HG03571 (cell line): Measurements from ENCODE around the gene WDFY2.
A peak's percentile ranks its signal among the peaks of the same experiment; 100 is the strongest.
"Not testable (repeated sequence)": the region's sequence is repeated elsewhere in the genome, so short reads cannot be mapped to it uniquely, and the experiment has no call there.

Experiments
- ATAC-seq: cut with Tn5 transposase; IDR thresholded peaks from one replicate; pipeline ENCODE4 v1.9.1; 2021; ENCODE audit not compliant: unreplicated experiment

The WDFY2 gene

GRCh38 chr13:51564252-51564651, 20.0 kb upstream of the WDFY2 start:
- ATAC-seq, result no peak

- ATAC-seq, result no peak
Measured at GRCh38 chr13:51564671-51565070, 19.6 kb upstream of the WDFY2 start.

DNA sequence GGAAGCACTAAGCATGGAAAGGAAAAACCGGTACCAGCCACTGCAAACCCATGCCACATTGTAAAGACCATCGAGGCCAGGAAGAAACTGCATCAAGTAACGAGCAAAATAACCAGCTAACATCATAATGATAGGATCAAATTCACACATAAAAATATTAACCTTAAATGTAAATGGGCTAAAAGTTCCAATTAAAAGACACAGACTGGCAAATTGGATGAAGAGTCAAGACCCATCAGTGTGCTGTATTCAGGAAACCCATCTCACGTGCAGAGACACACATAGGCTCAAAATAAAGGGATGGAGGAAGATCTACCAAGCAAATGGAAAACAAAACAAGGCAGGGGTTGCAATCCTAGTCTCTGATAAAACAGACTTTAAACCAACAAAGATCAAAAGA, 15.3 kb upstream of the WDFY2 start:
- not testable (repeated sequence) for ATAC-seq

GRCh38 chr13:51576754-51577153, 7.5 kb upstream of the WDFY2 start:
- no peak for ATAC-seq

GRCh38 chr13:51577690-51578089, 6.6 kb upstream of the WDFY2 start:
- no peak for ATAC-seq

- ATAC-seq, result no peak
Measured at GRCh38 chr13:51579676-51580075, 4.6 kb upstream of the WDFY2 start.

DNA sequence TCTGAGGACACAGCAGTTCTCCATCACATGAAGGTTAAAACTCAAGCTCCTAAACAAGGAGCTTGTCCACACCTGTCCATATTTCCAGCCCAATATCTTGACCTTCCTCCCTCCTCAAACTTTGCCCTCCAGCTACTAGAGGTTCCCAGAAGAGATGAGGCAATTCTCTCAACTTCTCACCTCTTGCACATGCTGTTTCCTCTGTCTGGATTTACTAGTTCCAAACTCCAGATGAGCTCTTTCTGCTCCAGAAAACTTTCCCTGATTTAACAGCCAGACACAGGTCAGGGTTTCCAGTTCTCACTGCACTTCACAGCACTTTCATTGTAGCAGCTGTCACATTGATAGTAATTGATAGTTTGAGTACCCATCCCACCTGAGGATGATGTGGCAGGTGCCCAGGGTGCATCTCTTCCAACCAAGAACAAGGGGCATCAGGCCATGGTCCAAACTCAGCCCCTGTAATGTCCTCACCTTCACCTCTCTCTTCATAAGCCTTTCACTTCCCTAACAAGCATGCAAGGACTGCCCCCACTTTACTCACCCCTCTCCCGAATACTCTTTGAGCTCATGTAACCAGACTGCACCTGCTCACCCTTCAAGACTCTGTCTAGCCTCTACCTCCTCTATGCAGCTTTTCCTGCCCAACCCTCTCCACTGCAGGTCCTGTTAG, 3.0 kb upstream of the WDFY2 start:
- no peak for ATAC-seq

GRCh38 chr13:51583469-51583874, 790 bp upstream of the WDFY2 start:
- no peak for ATAC-seq

DNA sequence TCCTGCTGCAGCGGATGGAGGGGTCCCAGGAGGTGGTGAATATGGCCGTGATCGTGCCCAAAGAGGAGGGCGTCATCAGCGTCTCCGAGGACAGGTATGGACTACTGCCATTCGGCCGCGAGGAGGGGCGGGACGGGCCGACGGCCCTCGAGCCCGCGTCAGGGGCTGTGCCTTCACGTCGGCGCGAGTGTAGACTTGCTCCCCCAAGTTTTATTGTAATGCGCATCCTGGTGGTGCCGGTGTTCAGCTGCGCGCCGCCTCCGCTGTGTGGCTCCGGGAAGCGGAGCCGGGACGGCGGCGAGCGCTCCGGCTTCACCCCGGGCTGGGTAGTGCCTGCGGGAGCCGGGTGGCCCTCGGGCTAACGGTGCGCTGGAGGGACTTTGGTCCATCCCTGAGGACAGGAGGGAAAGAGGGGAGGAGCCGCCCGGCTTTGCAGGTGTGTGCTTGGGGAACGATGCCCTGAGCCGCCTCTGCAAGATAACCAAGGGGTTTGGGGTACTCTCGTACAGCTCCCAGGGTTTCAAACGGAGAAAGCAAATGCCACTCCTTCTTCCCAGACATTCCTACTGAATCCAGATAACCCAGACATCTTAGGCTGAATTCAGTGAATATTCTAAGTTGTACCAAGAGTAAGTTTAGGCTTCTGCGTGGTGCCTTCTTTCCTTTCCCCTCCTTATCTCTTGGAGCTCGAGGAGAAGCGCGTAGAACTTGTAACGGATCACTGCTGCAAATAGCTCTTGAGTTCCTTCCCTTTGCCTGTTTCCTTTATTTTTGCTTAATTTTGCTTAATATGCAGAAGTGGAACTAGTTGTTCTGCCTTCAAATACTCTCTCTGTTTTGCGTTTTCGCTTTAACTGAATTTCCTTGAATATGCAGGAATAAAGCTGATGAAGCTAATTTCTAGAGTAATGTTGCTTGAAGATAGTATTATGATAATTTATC, 740 bp downstream of the WDFY2 start:
- peak; percentile 24 for ATAC-seq

DNA sequence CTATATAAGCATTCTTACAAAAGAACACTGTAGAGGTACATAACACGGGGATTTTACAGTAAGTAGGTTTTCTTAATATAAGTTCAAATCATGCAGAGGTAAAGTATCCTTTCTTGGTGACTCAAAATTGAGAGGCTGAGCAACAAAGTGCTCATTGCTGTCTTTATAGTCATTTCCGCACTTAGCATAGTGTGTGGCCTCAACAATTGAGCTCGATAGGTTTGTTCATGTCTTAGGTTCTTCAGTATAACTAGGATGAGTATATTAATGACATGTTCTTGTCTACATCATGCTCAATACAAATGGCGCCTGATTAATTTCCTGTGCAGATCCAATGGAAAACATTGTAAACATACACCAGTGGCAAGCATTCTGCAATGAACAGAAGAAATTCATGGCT, 1.4 kb downstream of the WDFY2 start:
- ATAC-seq, result no peak

DNA sequence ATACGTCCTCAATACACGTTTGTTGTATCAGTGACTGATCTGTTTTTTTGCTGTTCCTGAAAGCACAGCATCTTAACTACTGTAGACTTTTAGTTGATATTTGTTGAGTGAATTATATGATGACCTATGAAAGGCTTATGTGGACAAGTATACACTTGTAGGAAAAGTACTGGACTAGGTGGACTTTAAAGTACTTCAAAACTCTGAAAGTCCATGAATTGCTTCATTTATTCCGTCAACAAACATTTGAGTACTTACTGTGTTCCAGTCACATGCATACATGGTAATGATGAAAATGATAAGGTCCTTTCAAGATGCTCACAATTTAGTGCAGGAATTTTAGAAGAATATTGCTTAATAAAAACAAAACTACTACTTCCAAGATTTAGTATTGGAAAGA, 3.1 kb downstream of the WDFY2 start:
- no peak for ATAC-seq

DNA sequence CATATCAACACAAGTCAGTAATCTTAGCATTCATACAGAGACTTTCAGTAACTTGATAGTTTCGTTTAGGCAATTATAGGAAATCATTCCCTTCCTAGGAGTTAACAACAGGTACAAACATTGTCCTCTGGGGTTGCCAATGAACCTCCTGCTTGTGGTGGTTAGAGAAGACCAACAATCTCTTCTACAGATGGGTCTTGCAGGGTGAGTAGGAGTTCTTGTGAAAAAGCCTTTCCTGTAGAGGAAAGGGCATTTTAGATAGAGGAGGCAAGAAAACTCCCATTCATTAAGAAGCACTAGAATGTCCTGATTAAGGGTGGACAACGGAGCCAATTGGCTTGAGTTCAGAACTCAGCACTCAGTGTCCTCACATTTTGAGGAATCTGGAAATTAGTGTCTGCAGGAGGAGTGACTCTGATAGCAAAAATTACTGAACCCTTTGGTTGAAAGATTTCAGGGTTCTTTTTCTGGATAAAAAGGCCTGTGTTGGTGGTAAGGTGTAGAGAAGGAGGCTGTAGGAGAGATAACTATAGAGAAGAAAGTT, 4.2 kb downstream of the WDFY2 start:
- no peak for ATAC-seq

GRCh38 chr13:51589793-51590192, 5.5 kb downstream of the WDFY2 start:
- no peak for ATAC-seq

GRCh38 chr13:51590231-51590970, 6.1 kb downstream of the WDFY2 start:
- ATAC-seq, result no peak

GRCh38 chr13:51590971-51591627, 6.8 kb downstream of the WDFY2 start:
- ATAC-seq, result no peak

GRCh38 chr13:51591938-51592337, 7.7 kb downstream of the WDFY2 start:
- not testable (repeated sequence) for ATAC-seq

- ATAC-seq, result no peak
Measured at GRCh38 chr13:51594432-51594831, 10.2 kb downstream of the WDFY2 start.

- ATAC-seq, result no peak
Measured at GRCh38 chr13:51595416-51595815, 11.2 kb downstream of the WDFY2 start.

GRCh38 chr13:51596541-51596940, 12.3 kb downstream of the WDFY2 start:
- ATAC-seq, result no peak

DNA sequence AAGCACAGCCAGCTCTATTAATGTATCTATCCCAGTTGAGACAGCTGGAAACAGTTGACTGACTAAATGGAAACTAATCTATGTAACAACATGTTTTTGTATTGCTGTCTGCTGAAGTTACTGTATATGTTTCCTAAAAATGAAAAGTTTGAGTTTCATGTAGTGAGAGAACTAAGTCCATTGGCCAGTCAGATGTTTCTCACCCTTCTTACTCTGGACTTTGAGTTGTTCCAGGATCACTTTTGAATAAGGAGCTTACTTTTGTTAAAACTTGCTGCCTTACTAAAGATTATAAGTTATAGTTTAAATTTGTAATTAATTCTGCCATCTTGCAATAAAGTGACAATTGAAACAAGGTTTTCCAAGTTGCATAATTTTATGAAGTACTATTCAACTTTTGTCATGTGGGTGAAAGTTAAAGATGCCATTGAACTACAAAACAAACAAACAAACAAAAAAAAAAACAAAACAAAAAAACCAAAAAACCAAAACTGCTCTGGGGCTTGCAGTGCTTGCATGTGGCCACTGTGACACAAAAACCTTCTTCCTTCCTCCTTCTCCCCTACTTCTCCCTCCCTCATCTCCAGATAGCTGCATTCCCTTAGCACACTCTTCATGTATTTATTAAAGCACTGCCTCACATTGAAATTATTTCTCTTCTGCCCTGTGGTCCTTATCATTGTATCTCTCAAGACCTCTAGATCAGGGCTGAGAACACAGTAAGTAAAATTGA, 15.3 kb downstream of the WDFY2 start:
- no peak for ATAC-seq
